ENCODE results near the gene TGFBR3L. TPM values are rescaled to one million over a fixed set of nuclear protein-coding genes. Genes with fewer than 3 reads are reported as not detected.

TGFBR3L gene
- total and polyA plus RNA-seq, 4 experiments from 2014 or later = 0.93 to 1.00 TPM; not detected in 2

- Histone ChIP-seq H3K36me3 (ENCODE audit: insufficient read depth, low read length) (no peaks in the 10 kb centered on the region), H3K4me3 (ENCODE audit: low read length in 2 of 2) (no peak overlapping the region), H3K4me1 (ENCODE audit: insufficient read depth, low read length) (peaks cover 21% of the 10 kb centered on the region), H3K27ac (ENCODE audit: low read depth, low read length) (no peak overlapping the region), H3K9me3 (ENCODE audit: control insufficient read depth in 1 of 2, low read length in 2 of 2) (no peaks in the 10 kb centered on the region), H3K27me3 (ENCODE audit: insufficient read depth, low read length) (no peaks in the 10 kb centered on the region)
- H3K9me3 Mint-ChIP-seq = peaks cover 0 to 5% (median 1%) of the 10 kb centered on the region in 8 donors
- peaks cover 2 to 5% of the 10 kb centered on the region in 2 donors for H3K27me3 Mint-ChIP-seq
- H3K27ac Mint-ChIP-seq = no peak overlapping the region
- DNase-seq = no peak
- no peak overlapping the region for H3K4me3 Mint-ChIP-seq
- CTCF ChIA-PET (ENCODE audit: partially characterized antibody) = interaction anchor here (1.7 to 4.0 kb wide), 3 partner anchors 31 to 43 kb away, joined by 4 to 33 read pairs (median 10); partner anchors contain the start of gene TIMM44
- POLR2A ChIA-PET (ENCODE audit: partially characterized antibody) = interaction anchor here (0.5 to 1.8 kb wide), 4 partner anchors 13 to 43 kb away, joined by 3 to 5 read pairs (median 4); partner anchors contain the start of gene TIMM44
- peaks cover 0 to 14% of the 10 kb centered on the region in 2 donors for H3K36me3 Mint-ChIP-seq
- peaks cover 12 to 27% (median 19%) of the 10 kb centered on the region in 4 donors for H3K4me1 Mint-ChIP-seq
- intact Hi-C loops (cut with micrococcal nuclease) = no loop called here
Observed at GRCh38 chr19:7900401-7900870, 14.2 kb upstream of the TGFBR3L start.

- peaks cover 0 to 5% (median 1%) of the 10 kb centered on the region in 8 donors for H3K9me3 Mint-ChIP-seq
- Histone ChIP-seq H3K27ac (ENCODE audit: low read depth, low read length) (no peak overlapping the region), H3K9me3 (ENCODE audit: control insufficient read depth in 1 of 2, low read length in 2 of 2) (no peaks in the 10 kb centered on the region), H3K4me1 (ENCODE audit: insufficient read depth, low read length) (peaks cover 24% of the 10 kb centered on the region), H3K36me3 (ENCODE audit: insufficient read depth, low read length) (peaks cover under 1% of the 10 kb centered on the region), H3K4me3 (ENCODE audit: low read length in 2 of 2) (no peak overlapping the region), H3K27me3 (ENCODE audit: insufficient read depth, low read length) (no peaks in the 10 kb centered on the region)
- ChIA-PET POLR2A (ENCODE audit: partially characterized antibody) (interaction anchor here (1.1 to 1.8 kb wide), 2 partner anchors 32 to 43 kb away, joined by 3 to 5 read pairs; partner anchors contain the start of gene TIMM44), CTCF (ENCODE audit: partially characterized antibody) (interaction anchor here (2.6 to 4.0 kb wide), 2 partner anchors 32 to 43 kb away, joined by 10 to 33 read pairs; partner anchors contain the start of gene TIMM44)
- intact Hi-C loops (cut with micrococcal nuclease) = no loop called here
- no peak overlapping the region for H3K27ac Mint-ChIP-seq
- H3K4me1 Mint-ChIP-seq = peaks cover 15 to 32% (median 22%) of the 10 kb centered on the region in 4 donors
- H3K27me3 Mint-ChIP-seq = peaks cover 2 to 5% of the 10 kb centered on the region in 2 donors
- no peak overlapping the region for H3K4me3 Mint-ChIP-seq
- DNase-seq = no peak
- H3K36me3 Mint-ChIP-seq = peaks cover 0 to 17% of the 10 kb centered on the region in 2 donors
Observed at GRCh38 chr19:7900931-7901330, 13.7 kb upstream of the TGFBR3L start.

- H3K4me3 Mint-ChIP-seq = no peak overlapping the region
- Histone ChIP-seq H3K9me3 (ENCODE audit: control insufficient read depth in 1 of 2, low read length in 2 of 2) (no peaks in the 10 kb centered on the region), H3K4me3 (ENCODE audit: low read length in 2 of 2) (no peak overlapping the region), H3K27ac (ENCODE audit: low read depth, low read length) (no peak overlapping the region), H3K36me3 (ENCODE audit: insufficient read depth, low read length) (peaks cover 5% of the 10 kb centered on the region), H3K4me1 (ENCODE audit: insufficient read depth, low read length) (peaks cover 27% of the 10 kb centered on the region), H3K27me3 (ENCODE audit: insufficient read depth, low read length) (no peaks in the 10 kb centered on the region)
- H3K27ac Mint-ChIP-seq = no peak overlapping the region
- peaks cover 0 to 18% of the 10 kb centered on the region in 2 donors for H3K36me3 Mint-ChIP-seq
- peaks cover 0 to 5% (median 1%) of the 10 kb centered on the region in 8 donors for H3K9me3 Mint-ChIP-seq
- H3K27me3 Mint-ChIP-seq = peaks cover 2 to 5% of the 10 kb centered on the region in 2 donors
- intact Hi-C loops (cut with micrococcal nuclease) = no loop called here
- POLR2A ChIA-PET (ENCODE audit: partially characterized antibody) = interaction anchor here (1.1 kb wide), 1 partner anchor 32 kb away, joined by 3 read pairs; no protein-coding TSS in a partner anchor
- CTCF ChIA-PET (ENCODE audit: partially characterized antibody) = interaction anchor here (2.6 to 4.0 kb wide), 2 partner anchors 32 to 43 kb away, joined by 10 to 33 read pairs; partner anchors contain the start of gene TIMM44
- H3K4me1 Mint-ChIP-seq = peaks cover 15 to 36% (median 24%) of the 10 kb centered on the region in 4 donors
- DNase-seq = no peak
Observed at GRCh38 chr19:7901337-7901736, 13.3 kb upstream of the TGFBR3L start.

- Mint-ChIP-seq H3K4me1 (peaks cover 15 to 37% (median 26%) of the 10 kb centered on the region in 4 donors), H3K36me3 (peaks cover 0 to 18% of the 10 kb centered on the region in 2 donors), H3K9me3 (peaks cover 0 to 5% (median 1%) of the 10 kb centered on the region in 8 donors), H3K27ac (peak overlapping the region; percentile 85 to 100 (median 97)), H3K4me3 (peak overlapping the region; percentile 83 to 99 (median 90)), H3K27me3 (peaks cover 2 to 5% of the 10 kb centered on the region in 2 donors)
- ChIA-PET POLR2A (ENCODE audit: partially characterized antibody) (interaction anchor here (1.0 to 2.5 kb wide), 11 partner anchors 10 to 834 kb away, joined by 3 to 82 read pairs (median 5); partner anchors contain the start of genes ELAVL1, SNAPC2, TGFBR3L and TIMM44), CTCF (ENCODE audit: partially characterized antibody) (interaction anchor here (1.1 to 4.0 kb wide), 7 partner anchors 15 to 50 kb away, joined by 3 to 33 read pairs (median 8); partner anchors contain the start of genes SNAPC2 and TIMM44)
- H3K4me1 ChIP-seq (ENCODE audit: insufficient read depth, low read length) = peaks cover 32% of the 10 kb centered on the region
- DNase-seq = no peak
- H3K36me3 ChIP-seq (ENCODE audit: insufficient read depth, low read length) = peaks cover 5% of the 10 kb centered on the region
- H3K27me3 ChIP-seq (ENCODE audit: insufficient read depth, low read length) = no peaks in the 10 kb centered on the region
- H3K4me3 ChIP-seq (ENCODE audit: low read length in 2 of 2) = peak overlapping the region; percentile 57 to 96
- no peaks in the 10 kb centered on the region for H3K9me3 ChIP-seq (ENCODE audit: control insufficient read depth in 1 of 2, low read length in 2 of 2)
- peak overlapping the region; percentile 83 for H3K27ac ChIP-seq (ENCODE audit: low read depth, low read length)
- intact Hi-C loops (cut with micrococcal nuclease) = loop anchor here (1.0 kb wide), 4 partner anchors 17 to 73 kb away; partner anchors contain the start of genes EVI5L, SNAPC2 and TIMM44
Observed at GRCh38 chr19:7902796-7903243, 11.8 kb upstream of the TGFBR3L start.

GRCh38 chr19:7903244-7904073, 11.2 kb upstream of the TGFBR3L start, which contains the start of gene MAP2K7:
Gene MAP2K7, plus strand, starts transcription at chr19:7903877. Its CDS starts 68 bp downstream, at chr19:7903945.
- ChIA-PET POLR2A (ENCODE audit: partially characterized antibody) (interaction anchor here (1.0 to 2.5 kb wide), 13 partner anchors 10 to 834 kb away, joined by 3 to 82 read pairs (median 5); partner anchors contain the start of genes ELAVL1, SNAPC2, TGFBR3L and TIMM44), CTCF (ENCODE audit: partially characterized antibody) (interaction anchor here (0.6 to 4.0 kb wide), 11 partner anchors 15 to 263 kb away, joined by 3 to 33 read pairs (median 3); partner anchors contain the start of genes SNAPC2 and TIMM44)
- peak within 1 kb of the TSS; percentile 88 to 99 (median 90) for H3K4me3 Mint-ChIP-seq
- H3K27ac Mint-ChIP-seq = peak within 1 kb of the TSS; percentile 94 to 100 (median 97)
- peaks cover 0 to 18% of the 10 kb centered on the region in 2 donors for H3K36me3 Mint-ChIP-seq
- Histone ChIP-seq H3K4me3 (ENCODE audit: low read length in 2 of 2) (peak within 1 kb of the TSS; percentile 61 to 96), H3K9me3 (ENCODE audit: control insufficient read depth in 1 of 2, low read length in 2 of 2) (no peaks in the 10 kb centered on the region), H3K36me3 (ENCODE audit: insufficient read depth, low read length) (peaks cover 5% of the 10 kb centered on the region), H3K4me1 (ENCODE audit: insufficient read depth, low read length) (peaks cover 32% of the 10 kb centered on the region), H3K27me3 (ENCODE audit: insufficient read depth, low read length) (no peaks in the 10 kb centered on the region), H3K27ac (ENCODE audit: low read depth, low read length) (peak within 1 kb of the TSS; percentile 83)
- peak; percentile 100 for DNase-seq
- peaks cover 15 to 37% (median 26%) of the 10 kb centered on the region in 4 donors for H3K4me1 Mint-ChIP-seq
- intact Hi-C loops (cut with micrococcal nuclease) = loop anchor here (1.0 kb wide), 4 partner anchors 17 to 73 kb away; partner anchors contain the start of genes EVI5L, SNAPC2 and TIMM44
- peaks cover 0 to 5% (median 1%) of the 10 kb centered on the region in 8 donors for H3K9me3 Mint-ChIP-seq
- H3K27me3 Mint-ChIP-seq = peaks cover 2 to 5% of the 10 kb centered on the region in 2 donors

All from CD4-positive, alpha-beta memory T cell (primary cell).